KMS-11 (cell line): ENCODE results near the gene FGF9.
A peak's percentile ranks its signal among the peaks of the same experiment; 100 is the strongest.

Experiments
- H2AFZ ChIP-seq: fragments of 200-600 bp; sonication (generic); 2 replicates; pipeline ENCODE4 v1.6.1; 2016; ENCODE audit warnings: antibody characterized with exemption, mixed run types, low read depth
- H3K27ac ChIP-seq: fragments of 200-600 bp; sonication (generic); 2 replicates; pipeline ENCODE4 v1.6.1; 2016; ENCODE audit warnings: mild to moderate bottlenecking, mixed run types
- H3K27me3 ChIP-seq: fragments of 200-600 bp; sonication (generic); 2 replicates; pipeline ENCODE4 v1.6.1; 2017; ENCODE audit warnings: mild to moderate bottlenecking, low read depth, mixed run types, moderate library complexity; ENCODE audit not compliant: insufficient read depth
- H3K36me3 ChIP-seq: fragments of 200-600 bp; sonication (generic); 2 replicates; pipeline ENCODE4 v1.6.1; 2017; ENCODE audit warnings: mild to moderate bottlenecking, mixed run types; ENCODE audit not compliant: insufficient read depth
- H3K4me1 ChIP-seq: fragments of 200-600 bp; sonication (generic); 2 replicates; pipeline ENCODE4 v1.6.1; 2016; ENCODE audit warnings: mild to moderate bottlenecking, low read depth, mixed run types; ENCODE audit not compliant: poor library complexity, severe bottlenecking
- H3K4me2 ChIP-seq: fragments of 200-600 bp; sonication (generic); 2 replicates; pipeline ENCODE4 v1.7.0; 2016; ENCODE audit warnings: mild to moderate bottlenecking, mixed run types
- H3K4me3 ChIP-seq: fragments of 200-600 bp; sonication (generic); IDR thresholded peaks from 2 replicates; pipeline ENCODE4 v1.6.1; 2017; ENCODE audit warnings: low read depth, low read length, mixed read lengths; ENCODE audit not compliant: insufficient read depth
- H3K79me2 ChIP-seq: fragments of 200-600 bp; sonication (generic); 2 replicates; pipeline ENCODE4 v1.6.1; 2016; ENCODE audit warnings: low read depth, mixed run types; ENCODE audit not compliant: insufficient read depth
- H3K9ac ChIP-seq: fragments of 200-600 bp; sonication (generic); 2 replicates; pipeline ENCODE4 v1.6.1; 2016; ENCODE audit warnings: mild to moderate bottlenecking, mixed run types
- H4K20me1 ChIP-seq: fragments of 200-600 bp; sonication (generic); 2 replicates; pipeline ENCODE4 v1.6.1; 2016; ENCODE audit warnings: mild to moderate bottlenecking, mixed run types; ENCODE audit not compliant: insufficient read depth
- CTCF ChIP-seq: fragments of 200-600 bp; sonication (generic); conservative IDR thresholded peaks from 2 replicates; pipeline ENCODE4 v1.6.1; 2017; ENCODE audit warnings: low read depth, mild to moderate bottlenecking, antibody characterized with exemption, low read length, moderate library complexity, mixed read lengths

The FGF9 gene

GRCh38 chr13:21670883-21671619, at the start of gene FGF9:
Gene FGF9, plus strand, starts transcription at chr13:21671073. Its CDS starts 840 bp downstream, at chr13:21671913.
- H3K9ac ChIP-seq, result peak within 1 kb of the TSS; percentile 78
- no peak within 1 kb of the TSS for H3K4me3 ChIP-seq

GRCh38 chr13:21625366-21625765, 45.5 kb upstream of the FGF9 start:
- Histone ChIP-seq H3K4me1 (no peaks in the 10 kb centered on the region), H4K20me1 (no peaks in the 10 kb centered on the region), H2AFZ (peak overlapping the region; percentile 53), H3K27me3 (no peaks in the 10 kb centered on the region), H3K4me2 (peak overlapping the region; percentile 46; the same call in 1 of the 2 replicates), H3K9ac (no peak overlapping the region), H3K4me3 (no peak overlapping the region), H3K36me3 (no peaks in the 10 kb centered on the region), H3K27ac (no peak overlapping the region), H3K79me2 (no peaks in the 10 kb centered on the region)
- peak; percentile 55 for TF ChIP-seq CTCF

More at GRCh38 chr13:21670883-21671619, at the start of gene FGF9:
- peaks cover 28% of the 10 kb centered on the region for H3K4me1 ChIP-seq
- no peaks in the 10 kb centered on the region for H3K36me3 ChIP-seq
- peak within 1 kb of the TSS; percentile 66 for H3K4me2 ChIP-seq
- H3K27me3 ChIP-seq, result peaks cover 9% of the 10 kb centered on the region; the same call in 1 of the 2 replicates
- H3K27ac ChIP-seq, result peak within 1 kb of the TSS; percentile 72
- H4K20me1 ChIP-seq, result no peaks in the 10 kb centered on the region
- peak within 1 kb of the TSS; percentile 83; the same call in 1 of the 2 replicates for H2AFZ ChIP-seq
- TF ChIP-seq CTCF, result no peak
- H3K79me2 ChIP-seq, result no peaks in the 10 kb centered on the region

GRCh38 chr13:21632196-21632595, 38.7 kb upstream of the FGF9 start:
- Histone ChIP-seq H3K27ac (no peak overlapping the region), H2AFZ (no peak overlapping the region), H3K36me3 (no peaks in the 10 kb centered on the region), H3K27me3 (no peaks in the 10 kb centered on the region), H4K20me1 (no peaks in the 10 kb centered on the region), H3K4me2 (no peak overlapping the region), H3K79me2 (no peaks in the 10 kb centered on the region), H3K9ac (no peak overlapping the region), H3K4me3 (no peak overlapping the region), H3K4me1 (peaks cover 6% of the 10 kb centered on the region)
- TF ChIP-seq CTCF, result no peak

- Histone ChIP-seq H3K36me3 (no peaks in the 10 kb centered on the region), H3K4me2 (0 out of 2 replicates have a peak overlapping the region, but pooled peaks have one; percentile 13), H3K9ac (no peak overlapping the region), H3K4me3 (no peak overlapping the region), H4K20me1 (no peaks in the 10 kb centered on the region), H3K27ac (no peak overlapping the region), H2AFZ (no peak overlapping the region; the same call in 1 of the 2 replicates), H3K4me1 (peaks cover 16% of the 10 kb centered on the region), H3K27me3 (no peaks in the 10 kb centered on the region), H3K79me2 (no peaks in the 10 kb centered on the region)
- TF ChIP-seq CTCF, result no peak
These were observed 34.2 kb upstream of the FGF9 start for GRCh38 chr13:21636656-21637055.
